Measurements from ENCODE around the gene GMDS. TPM values are rescaled to one million over a fixed set of nuclear protein-coding genes. Genes with fewer than 3 reads are reported as not detected.

The GMDS gene
- total RNA-seq, 1 experiment from 2014 or later: 35.0 TPM

DNA sequence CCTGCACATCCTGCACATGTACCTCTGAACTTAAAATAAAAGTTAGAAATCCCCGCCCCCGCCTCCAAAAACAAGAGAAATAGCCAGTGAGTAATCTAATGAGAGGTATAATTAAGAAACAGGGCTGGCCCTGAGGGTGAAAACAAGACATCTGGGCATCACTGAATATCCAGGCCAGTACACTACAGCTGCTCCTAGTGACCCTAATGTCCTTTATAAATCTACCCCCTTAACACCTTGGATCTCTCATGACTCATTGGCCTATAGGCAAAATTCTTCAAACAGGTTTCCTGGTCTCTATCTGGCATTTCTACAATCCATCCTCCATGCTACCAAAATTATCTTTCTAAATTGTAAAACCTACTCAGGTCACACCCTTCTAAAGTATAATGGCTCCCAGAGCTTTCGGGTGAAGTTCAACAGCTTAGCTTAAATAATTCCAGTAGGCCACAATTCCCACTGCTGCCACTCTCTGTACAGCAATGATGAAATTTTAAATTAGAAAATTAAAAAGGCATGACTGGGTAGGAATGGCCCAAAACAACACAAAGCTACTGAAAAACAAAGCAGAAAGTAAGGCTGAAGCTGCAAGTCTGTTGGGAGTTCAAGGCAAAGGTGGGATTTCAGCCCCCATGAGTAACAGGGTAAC, 260.9 kb downstream of the GMDS start:
- Mint-ChIP-seq H3K4me3 (no peak overlapping the region), H3K27me3 (ENCODE audit: low read depth) (no peaks in the 10 kb centered on the region), H3K4me1 (peaks cover 6% of the 10 kb centered on the region), H3K36me3 (peaks cover 42% of the 10 kb centered on the region), H3K9me3 (peaks cover 59% of the 10 kb centered on the region), H3K27ac (no peak overlapping the region)
- no peak for ATAC-seq
- TF ChIP-seq KAT7 (CRISPR knock-in tag; IDR thresholded peaks at IDR 0.05; ENCODE audit: borderline replicate concordance): no peak
- TF ChIP-seq NFYB (CRISPR knock-in tag; conservative IDR thresholded peaks at IDR 0.05; ENCODE audit: low read depth): no peak
- TF ChIP-seq, protein P1, sequence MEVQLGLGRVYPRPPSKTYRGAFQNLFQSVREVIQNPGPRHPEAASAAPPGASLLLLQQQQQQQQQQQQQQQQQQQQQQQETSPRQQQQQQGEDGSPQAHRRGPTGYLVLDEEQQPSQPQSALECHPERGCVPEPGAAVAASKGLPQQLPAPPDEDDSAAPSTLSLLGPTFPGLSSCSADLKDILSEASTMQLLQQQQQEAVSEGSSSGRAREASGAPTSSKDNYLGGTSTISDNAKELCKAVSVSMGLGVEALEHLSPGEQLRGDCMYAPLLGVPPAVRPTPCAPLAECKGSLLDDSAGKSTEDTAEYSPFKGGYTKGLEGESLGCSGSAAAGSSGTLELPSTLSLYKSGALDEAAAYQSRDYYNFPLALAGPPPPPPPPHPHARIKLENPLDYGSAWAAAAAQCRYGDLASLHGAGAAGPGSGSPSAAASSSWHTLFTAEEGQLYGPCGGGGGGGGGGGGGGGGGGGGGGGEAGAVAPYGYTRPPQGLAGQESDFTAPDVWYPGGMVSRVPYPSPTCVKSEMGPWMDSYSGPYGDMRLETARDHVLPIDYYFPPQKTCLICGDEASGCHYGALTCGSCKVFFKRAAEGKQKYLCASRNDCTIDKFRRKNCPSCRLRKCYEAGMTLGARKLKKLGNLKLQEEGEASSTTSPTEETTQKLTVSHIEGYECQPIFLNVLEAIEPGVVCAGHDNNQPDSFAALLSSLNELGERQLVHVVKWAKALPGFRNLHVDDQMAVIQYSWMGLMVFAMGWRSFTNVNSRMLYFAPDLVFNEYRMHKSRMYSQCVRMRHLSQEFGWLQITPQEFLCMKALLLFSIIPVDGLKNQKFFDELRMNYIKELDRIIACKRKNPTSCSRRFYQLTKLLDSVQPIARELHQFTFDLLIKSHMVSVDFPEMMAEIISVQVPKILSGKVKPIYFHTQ (CRISPR knock-in tag; IDR thresholded peaks at IDR 0.05): no peak
- TF ChIP-seq MXD4 (CRISPR knock-in tag; IDR thresholded peaks at IDR 0.05; ENCODE audit: borderline replicate concordance): no peak
- TF ChIP-seq, protein P2, sequence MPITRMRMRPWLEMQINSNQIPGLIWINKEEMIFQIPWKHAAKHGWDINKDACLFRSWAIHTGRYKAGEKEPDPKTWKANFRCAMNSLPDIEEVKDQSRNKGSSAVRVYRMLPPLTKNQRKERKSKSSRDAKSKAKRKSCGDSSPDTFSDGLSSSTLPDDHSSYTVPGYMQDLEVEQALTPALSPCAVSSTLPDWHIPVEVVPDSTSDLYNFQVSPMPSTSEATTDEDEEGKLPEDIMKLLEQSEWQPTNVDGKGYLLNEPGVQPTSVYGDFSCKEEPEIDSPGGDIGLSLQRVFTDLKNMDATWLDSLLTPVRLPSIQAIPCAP (CRISPR knock-in tag; IDR thresholded peaks at IDR 0.05): no peak
- TF ChIP-seq, protein P3, sequence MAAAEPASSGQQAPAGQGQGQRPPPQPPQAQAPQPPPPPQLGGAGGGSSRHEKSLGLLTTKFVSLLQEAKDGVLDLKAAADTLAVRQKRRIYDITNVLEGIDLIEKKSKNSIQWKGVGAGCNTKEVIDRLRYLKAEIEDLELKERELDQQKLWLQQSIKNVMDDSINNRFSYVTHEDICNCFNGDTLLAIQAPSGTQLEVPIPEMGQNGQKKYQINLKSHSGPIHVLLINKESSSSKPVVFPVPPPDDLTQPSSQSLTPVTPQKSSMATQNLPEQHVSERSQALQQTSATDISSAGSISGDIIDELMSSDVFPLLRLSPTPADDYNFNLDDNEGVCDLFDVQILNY (CRISPR knock-in tag; IDR thresholded peaks at IDR 0.05): no peak
- TF ChIP-seq, protein P4, sequence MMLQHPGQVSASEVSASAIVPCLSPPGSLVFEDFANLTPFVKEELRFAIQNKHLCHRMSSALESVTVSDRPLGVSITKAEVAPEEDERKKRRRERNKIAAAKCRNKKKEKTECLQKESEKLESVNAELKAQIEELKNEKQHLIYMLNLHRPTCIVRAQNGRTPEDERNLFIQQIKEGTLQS (CRISPR knock-in tag; conservative IDR thresholded peaks at IDR 0.05): no peak
- TF ChIP-seq OVOL2 (CRISPR knock-in tag; IDR thresholded peaks at IDR 0.05; ENCODE audit: borderline replicate concordance): no peak
- POLR2A ChIA-PET: no interaction called here
- DNase-seq (ENCODE audit: low spot score): no peak
- CTCF ChIA-PET: no interaction called here

DNA sequence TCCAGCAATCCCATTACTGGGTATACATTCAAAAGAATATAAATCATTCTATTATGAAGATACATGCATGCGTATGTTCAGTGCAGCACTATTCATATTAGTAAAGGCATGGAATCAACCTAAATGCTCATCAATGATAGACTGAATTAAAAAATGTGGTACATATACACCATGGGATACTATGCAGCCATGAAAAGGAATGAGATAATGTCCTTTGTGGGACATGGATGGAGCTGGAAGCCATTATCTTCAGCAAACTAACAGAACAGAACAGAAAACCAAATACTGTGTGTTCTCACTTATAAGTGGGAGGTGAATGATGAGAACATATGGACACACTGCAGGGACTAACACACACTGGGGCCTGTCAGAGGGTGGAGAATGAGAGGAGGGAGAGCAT, 261.6 kb downstream of the GMDS start:
- CTCF ChIA-PET: no interaction called here

DNA sequence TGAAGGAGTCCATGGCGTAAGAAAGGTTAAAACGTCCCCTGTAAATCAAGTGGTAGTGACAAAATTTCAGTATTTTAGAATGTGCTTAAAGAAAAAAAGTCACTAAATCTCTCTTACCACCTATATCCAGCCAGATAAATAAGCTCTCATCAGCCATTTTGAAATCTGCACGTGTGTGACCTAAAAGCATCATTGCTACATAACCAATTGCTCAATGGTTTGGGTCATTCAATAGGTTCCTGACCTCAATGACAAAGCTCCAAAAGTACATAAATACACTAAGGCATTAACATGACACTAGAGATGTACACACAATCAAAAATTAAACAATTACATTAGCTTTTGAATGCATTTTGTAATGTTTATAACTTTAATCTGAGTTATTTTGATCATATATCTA, 272.4 kb downstream of the GMDS start:
- POLR2A ChIA-PET: no interaction called here
- Mint-ChIP-seq H3K4me1 (peaks cover 11% of the 10 kb centered on the region), H3K4me3 (no peak overlapping the region), H3K27me3 (ENCODE audit: low read depth) (no peaks in the 10 kb centered on the region), H3K9me3 (no peaks in the 10 kb centered on the region), H3K27ac (no peak overlapping the region), H3K36me3 (no peaks in the 10 kb centered on the region)
- no peak for DNase-seq (ENCODE audit: low spot score)
- no peak for ATAC-seq
- CTCF ChIA-PET: no interaction called here
- TF ChIP-seq ZNF423 (CRISPR knock-in tag; IDR thresholded peaks at IDR 0.05) (no peak), ZNF263 (CRISPR knock-in tag; IDR thresholded peaks at IDR 0.05; ENCODE audit: low read depth) (no peak), SP1 (CRISPR knock-in tag; conservative IDR thresholded peaks at IDR 0.05) (no peak), FOXK1 (CRISPR knock-in tag; IDR thresholded peaks at IDR 0.05) (no peak), TCF7 (CRISPR knock-in tag; IDR thresholded peaks at IDR 0.05; ENCODE audit: low read depth) (no peak), ESRRA (CRISPR knock-in tag; IDR thresholded peaks at IDR 0.05; ENCODE audit: borderline replicate concordance) (no peak), MXD4 (CRISPR knock-in tag; IDR thresholded peaks at IDR 0.05; ENCODE audit: borderline replicate concordance) (no peak), JAZF1 (CRISPR knock-in tag; IDR thresholded peaks at IDR 0.05) (no peak), SMAD3 (CRISPR knock-in tag; IDR thresholded peaks at IDR 0.05; ENCODE audit: borderline replicate concordance) (no peak)
- TF ChIP-seq, protein P4 (CRISPR knock-in tag; conservative IDR thresholded peaks at IDR 0.05): no peak
- TF ChIP-seq, protein P5, sequence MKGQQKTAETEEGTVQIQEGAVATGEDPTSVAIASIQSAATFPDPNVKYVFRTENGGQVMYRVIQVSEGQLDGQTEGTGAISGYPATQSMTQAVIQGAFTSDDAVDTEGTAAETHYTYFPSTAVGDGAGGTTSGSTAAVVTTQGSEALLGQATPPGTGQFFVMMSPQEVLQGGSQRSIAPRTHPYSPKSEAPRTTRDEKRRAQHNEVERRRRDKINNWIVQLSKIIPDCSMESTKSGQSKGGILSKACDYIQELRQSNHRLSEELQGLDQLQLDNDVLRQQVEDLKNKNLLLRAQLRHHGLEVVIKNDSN (CRISPR knock-in tag; IDR thresholded peaks at IDR 0.05): no peak
- TF ChIP-seq, protein P6, sequence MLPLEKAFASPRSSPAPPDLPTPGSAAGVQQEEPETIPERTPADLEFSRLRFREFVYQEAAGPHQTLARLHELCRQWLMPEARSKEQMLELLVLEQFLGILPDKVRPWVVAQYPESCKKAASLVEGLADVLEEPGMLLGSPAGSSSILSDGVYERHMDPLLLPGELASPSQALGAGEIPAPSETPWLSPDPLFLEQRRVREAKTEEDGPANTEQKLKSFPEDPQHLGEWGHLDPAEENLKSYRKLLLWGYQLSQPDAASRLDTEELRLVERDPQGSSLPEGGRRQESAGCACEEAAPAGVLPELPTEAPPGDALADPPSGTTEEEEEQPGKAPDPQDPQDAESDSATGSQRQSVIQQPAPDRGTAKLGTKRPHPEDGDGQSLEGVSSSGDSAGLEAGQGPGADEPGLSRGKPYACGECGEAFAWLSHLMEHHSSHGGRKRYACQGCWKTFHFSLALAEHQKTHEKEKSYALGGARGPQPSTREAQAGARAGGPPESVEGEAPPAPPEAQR (CRISPR knock-in tag; IDR thresholded peaks at IDR 0.05): no peak

More for the DNA sequence above, 261.6 kb downstream of the GMDS start:
- Mint-ChIP-seq H3K36me3 (peaks cover 48% of the 10 kb centered on the region), H3K27me3 (ENCODE audit: low read depth) (no peaks in the 10 kb centered on the region), H3K4me3 (no peak overlapping the region), H3K27ac (no peak overlapping the region), H3K4me1 (peaks cover 2% of the 10 kb centered on the region), H3K9me3 (peaks cover 65% of the 10 kb centered on the region)
- POLR2A ChIA-PET: no interaction called here
- TF ChIP-seq KAT7 (CRISPR knock-in tag; IDR thresholded peaks at IDR 0.05; ENCODE audit: borderline replicate concordance) (no peak), NR3C1 (CRISPR knock-in tag; conservative IDR thresholded peaks at IDR 0.05; ENCODE audit: low read depth) (no peak)
- TF ChIP-seq, protein P7, sequence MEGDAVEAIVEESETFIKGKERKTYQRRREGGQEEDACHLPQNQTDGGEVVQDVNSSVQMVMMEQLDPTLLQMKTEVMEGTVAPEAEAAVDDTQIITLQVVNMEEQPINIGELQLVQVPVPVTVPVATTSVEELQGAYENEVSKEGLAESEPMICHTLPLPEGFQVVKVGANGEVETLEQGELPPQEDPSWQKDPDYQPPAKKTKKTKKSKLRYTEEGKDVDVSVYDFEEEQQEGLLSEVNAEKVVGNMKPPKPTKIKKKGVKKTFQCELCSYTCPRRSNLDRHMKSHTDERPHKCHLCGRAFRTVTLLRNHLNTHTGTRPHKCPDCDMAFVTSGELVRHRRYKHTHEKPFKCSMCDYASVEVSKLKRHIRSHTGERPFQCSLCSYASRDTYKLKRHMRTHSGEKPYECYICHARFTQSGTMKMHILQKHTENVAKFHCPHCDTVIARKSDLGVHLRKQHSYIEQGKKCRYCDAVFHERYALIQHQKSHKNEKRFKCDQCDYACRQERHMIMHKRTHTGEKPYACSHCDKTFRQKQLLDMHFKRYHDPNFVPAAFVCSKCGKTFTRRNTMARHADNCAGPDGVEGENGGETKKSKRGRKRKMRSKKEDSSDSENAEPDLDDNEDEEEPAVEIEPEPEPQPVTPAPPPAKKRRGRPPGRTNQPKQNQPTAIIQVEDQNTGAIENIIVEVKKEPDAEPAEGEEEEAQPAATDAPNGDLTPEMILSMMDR (IDR thresholded peaks at IDR 0.05): no peak
- ATAC-seq (no peak), DNase-seq (ENCODE audit: low spot score) (no peak)

All from WTC11 (cell line).